Sigmoid colon (tissue), 3 donors: Measurements from ENCODE around the gene RPA1.

Experiments used
- CTCF ChIP-seq, 4 experiments: fragments of 450-650 bp in 3 of 4; fragments of 200-600 bp in 1 of 4; IDR thresholded peaks; one replicate each; pipeline ENCODE4 v1.5.1; 2016 to 2019; ENCODE audit warnings: antibody characterized with exemption in 4 of 4, mild to moderate bottlenecking in 3 of 4, moderate library complexity in 2 of 4
- POLR2A ChIP-seq, 2 donors: fragments of 450-650 bp; IDR thresholded peaks; one replicate each; pipeline ENCODE4 v1.6.1; 2016; ENCODE audit warnings: antibody characterized with exemption in 2 of 2, mild to moderate bottlenecking in 2 of 2, moderate library complexity in 2 of 2

DNA sequence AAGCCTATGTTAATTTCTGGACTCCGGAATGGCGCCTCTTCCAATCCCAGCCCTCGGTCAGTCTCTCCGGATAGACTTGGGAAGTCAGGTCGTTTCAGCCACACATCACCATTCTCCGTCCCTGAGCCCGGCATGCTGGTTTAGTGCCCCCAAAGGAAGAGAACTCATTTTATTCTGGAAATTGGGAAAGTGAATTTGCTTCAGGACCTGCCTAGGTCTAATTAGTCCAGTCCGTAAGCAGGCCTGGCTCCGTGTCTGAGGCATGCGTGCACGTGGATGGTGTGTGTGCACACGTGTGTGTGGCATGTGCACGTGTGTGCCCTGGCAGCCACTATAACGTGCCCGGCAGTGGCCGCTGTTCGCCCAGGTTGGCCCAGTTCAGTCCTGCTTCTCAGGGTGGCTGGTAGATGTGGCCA is 77.4 kb downstream of the RPA1 start:
- TF ChIP-seq CTCF (IDR thresholded peaks at IDR 0.05) (no peak), POLR2A (IDR thresholded peaks at IDR 0.05) (no peak)
